Measurements from ENCODE around the gene RPL10A. TPM values are rescaled to one million over a fixed set of nuclear protein-coding genes. Genes with fewer than 3 reads are reported as not detected.
A peak's percentile ranks its signal among the peaks of the same experiment; 100 is the strongest.

RPL10A gene
- total and polyA plus RNA-seq, 3 experiments from 2014 or later, result 970 to 1,739 (median 1,737) TPM

DNA sequence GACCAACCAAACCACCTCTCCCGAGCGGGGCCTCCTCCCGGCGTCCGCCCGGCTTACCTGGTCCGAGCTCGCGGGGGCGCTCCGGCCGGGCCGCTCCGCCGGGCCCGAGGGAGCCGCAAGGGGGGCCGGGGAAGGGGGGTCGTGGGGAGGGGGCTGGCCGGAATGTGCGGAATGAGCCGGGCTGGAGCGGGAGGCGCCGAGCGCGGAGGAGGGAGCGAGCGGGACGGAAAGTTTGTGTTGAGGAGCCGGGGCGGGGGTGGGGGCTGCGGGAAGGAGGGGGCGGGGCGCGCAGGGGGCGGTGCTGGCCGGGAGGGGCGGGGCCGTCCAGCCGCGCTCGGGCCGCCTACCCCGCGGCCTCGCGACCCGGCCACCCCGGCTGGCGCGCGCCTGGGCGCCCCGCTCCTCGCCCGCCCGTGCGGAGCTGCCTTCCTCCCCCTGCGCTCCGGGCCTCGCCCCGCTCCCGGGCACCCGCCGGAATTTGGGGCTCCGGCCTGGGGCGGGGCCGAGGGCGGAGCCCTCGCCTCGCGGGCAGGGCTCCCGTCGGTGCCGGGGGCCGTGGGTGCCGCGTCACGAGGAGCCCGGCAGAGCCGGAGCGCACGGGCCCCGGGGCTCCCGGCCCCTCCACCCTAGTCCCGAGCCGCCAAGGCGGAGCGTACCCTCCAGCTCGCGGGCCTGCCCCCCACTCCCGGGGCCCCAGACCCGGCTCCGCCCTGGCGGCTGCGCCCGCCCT lies 28.8 kb downstream of the RPL10A start, which contains the start of gene TEAD3:
Gene TEAD3 (minus strand): TSS at position 239 of the 730 bp plus-strand sequence.
- peaks cover 8% of the 10 kb centered on the region for H3K27me3 ChIP-seq (ENCODE audit: insufficient read depth, low read length, poor library complexity, severe bottlenecking)
- ChIA-PET POLR2A (interaction anchor here (0.6 to 1.1 kb wide), 4 partner anchors 148 to 960 kb away, joined by 3 read pairs; no protein-coding TSS in a partner anchor), CTCF (interaction anchor here (1.6 to 2.9 kb wide), 3 partner anchors 26 to 196 kb away, joined by 3 to 12 read pairs (median 6); partner anchors contain the start of gene RPL10A)
- Mint-ChIP-seq H3K4me1 (peaks cover 18 to 43% (median 24%) of the 10 kb centered on the region in 3 donors), H3K4me3 (peak within 1 kb of the TSS; percentile 80 to 91 (median 83)), H3K27me3 (peaks cover 5 to 24% of the 10 kb centered on the region in 2 donors), H3K36me3 (peaks cover 0 to 1% (median 0%) of the 10 kb centered on the region in 3 donors), H3K9me3 (no peaks in the 10 kb centered on the region), H3K27ac (peak within 1 kb of the TSS in 4 of 8 donors; percentile 33 to 74 (median 62))
- no peaks in the 10 kb centered on the region for H3K9me3 ChIP-seq (ENCODE audit: low read length)
- DNase-seq, result peak; percentile 32 to 59 (median 51)
- H3K4me1 ChIP-seq (ENCODE audit: insufficient read depth, low read length), result peaks cover 10% of the 10 kb centered on the region
- peak within 1 kb of the TSS; percentile 57 for H3K27ac ChIP-seq (ENCODE audit: low read depth, low read length)
- H3K36me3 ChIP-seq (ENCODE audit: insufficient read depth, low read length), result no peaks in the 10 kb centered on the region
- peak within 1 kb of the TSS; percentile 50 for H3K4me3 ChIP-seq (ENCODE audit: low read length)

DNA sequence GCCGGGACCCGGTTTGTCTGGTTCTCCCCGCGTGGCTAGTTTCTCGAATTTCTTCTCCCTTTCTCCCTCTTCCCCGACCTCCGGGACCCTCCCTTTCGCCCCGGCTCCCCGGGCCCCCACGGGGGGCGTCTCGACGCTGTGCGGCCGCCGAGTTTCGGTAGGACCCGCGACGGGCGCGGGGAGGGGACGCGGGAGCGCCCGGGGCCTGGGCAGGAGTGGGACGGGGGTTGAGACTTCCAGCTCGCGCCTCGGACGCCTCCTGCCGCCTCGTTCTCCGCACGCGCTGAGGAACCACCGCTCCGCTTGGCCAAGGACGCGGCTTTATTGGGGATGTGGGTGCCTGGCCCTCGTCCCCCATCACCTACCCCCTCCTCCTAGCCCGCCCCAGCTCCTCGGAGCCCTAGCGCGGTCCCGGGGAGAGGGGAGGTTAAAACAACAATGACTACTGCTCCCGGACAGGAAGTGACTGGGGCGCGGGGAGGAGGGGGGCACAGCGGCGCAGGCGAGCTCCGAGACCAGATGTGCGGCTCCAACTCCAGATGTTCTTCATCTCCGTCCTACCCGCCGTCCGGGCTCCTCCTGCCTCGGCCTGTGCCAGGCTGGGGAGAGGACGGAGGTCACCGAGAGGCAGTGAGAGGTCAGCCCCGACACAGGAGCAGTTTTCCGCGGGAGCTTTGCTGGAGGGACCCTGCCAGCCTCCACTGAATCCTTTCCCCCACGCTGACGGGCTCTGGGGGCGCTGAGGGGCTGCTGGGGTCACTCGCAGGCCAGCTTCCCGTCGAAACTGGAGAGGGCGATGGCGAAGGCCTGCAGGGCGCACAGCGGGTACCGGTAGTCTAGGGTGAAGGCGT lies 29.6 kb downstream of the RPL10A start:
- H3K4me1 Mint-ChIP-seq, result peaks cover 18 to 40% (median 24%) of the 10 kb centered on the region in 3 donors
- no peaks in the 10 kb centered on the region for H3K9me3 Mint-ChIP-seq
- peak overlapping the region; percentile 79 to 91 (median 83) for H3K4me3 Mint-ChIP-seq
- Histone ChIP-seq H3K36me3 (ENCODE audit: insufficient read depth, low read length) (no peaks in the 10 kb centered on the region), H3K9me3 (ENCODE audit: low read length) (no peaks in the 10 kb centered on the region), H3K4me3 (ENCODE audit: low read length) (peak overlapping the region; percentile 50), H3K4me1 (ENCODE audit: insufficient read depth, low read length) (peaks cover 10% of the 10 kb centered on the region), H3K27ac (ENCODE audit: low read depth, low read length) (peak overlapping the region; percentile 57), H3K27me3 (ENCODE audit: insufficient read depth, low read length, poor library complexity, severe bottlenecking) (peaks cover 8% of the 10 kb centered on the region)
- ChIA-PET CTCF (interaction anchor here (2.3 to 2.9 kb wide), 2 partner anchors 26 to 30 kb away, joined by 6 to 12 read pairs; partner anchors contain the start of gene RPL10A), POLR2A (interaction anchor here (0.6 to 1.1 kb wide), 4 partner anchors 27 to 959 kb away, joined by 3 read pairs; no protein-coding TSS in a partner anchor)
- peaks cover 6 to 27% of the 10 kb centered on the region in 2 donors for H3K27me3 Mint-ChIP-seq
- peak overlapping the region in 3 of 8 donors; percentile 63 to 86 (median 74) for H3K27ac Mint-ChIP-seq
- H3K36me3 Mint-ChIP-seq, result peaks cover 0 to 1% (median 0%) of the 10 kb centered on the region in 3 donors
- DNase-seq, result peak; percentile 19 to 64 (median 24)

- Histone ChIP-seq H3K36me3 (ENCODE audit: insufficient read depth, low read length) (no peaks in the 10 kb centered on the region), H3K4me1 (ENCODE audit: insufficient read depth, low read length) (peaks cover 10% of the 10 kb centered on the region), H3K4me3 (ENCODE audit: low read length) (peak overlapping the region; percentile 50), H3K9me3 (ENCODE audit: low read length) (no peaks in the 10 kb centered on the region), H3K27me3 (ENCODE audit: insufficient read depth, low read length, poor library complexity, severe bottlenecking) (peaks cover 8% of the 10 kb centered on the region), H3K27ac (ENCODE audit: low read depth, low read length) (peak overlapping the region; percentile 57)
- peaks cover 0 to 1% (median 0%) of the 10 kb centered on the region in 3 donors for H3K36me3 Mint-ChIP-seq
- ChIA-PET POLR2A (interaction anchor here (1.1 kb wide), 1 partner anchor 233 kb away, joined by 3 read pairs; no protein-coding TSS in a partner anchor), CTCF (interaction anchor here (2.3 to 2.9 kb wide), 2 partner anchors 25 to 30 kb away, joined by 6 to 12 read pairs; partner anchors contain the start of gene RPL10A)
- DNase-seq, result peak in 1 of 5 donors; percentile 26
- H3K4me3 Mint-ChIP-seq, result peak overlapping the region; percentile 79 to 91 (median 83)
- H3K27me3 Mint-ChIP-seq, result peaks cover 6 to 28% of the 10 kb centered on the region in 2 donors
- H3K9me3 Mint-ChIP-seq, result no peaks in the 10 kb centered on the region
- H3K4me1 Mint-ChIP-seq, result peaks cover 14 to 33% (median 16%) of the 10 kb centered on the region in 3 donors
- H3K27ac Mint-ChIP-seq, result peak overlapping the region in 5 of 8 donors; percentile 11 to 86 (median 63)
These were observed 30.3 kb downstream of the RPL10A start for GRCh38 chr6:35498422-35499067.

- Histone ChIP-seq H3K27me3 (ENCODE audit: insufficient read depth, low read length, poor library complexity, severe bottlenecking) (peaks cover 8% of the 10 kb centered on the region), H3K4me3 (ENCODE audit: low read length) (no peak overlapping the region), H3K9me3 (ENCODE audit: low read length) (no peaks in the 10 kb centered on the region), H3K4me1 (ENCODE audit: insufficient read depth, low read length) (peaks cover 10% of the 10 kb centered on the region), H3K27ac (ENCODE audit: low read depth, low read length) (no peak overlapping the region), H3K36me3 (ENCODE audit: insufficient read depth, low read length) (no peaks in the 10 kb centered on the region)
- Mint-ChIP-seq H3K9me3 (no peaks in the 10 kb centered on the region), H3K27me3 (peaks cover 9 to 28% of the 10 kb centered on the region in 2 donors), H3K4me1 (peaks cover 10 to 27% (median 10%) of the 10 kb centered on the region in 3 donors), H3K4me3 (peak overlapping the region in 2 of 7 donors; percentile 80 to 86), H3K27ac (peak overlapping the region in 2 of 8 donors; percentile 30 to 47), H3K36me3 (peaks cover 0 to 1% (median 0%) of the 10 kb centered on the region in 3 donors)
- ChIA-PET CTCF (interaction anchor here (2.3 kb wide), 1 partner anchor 31 kb away, joined by 6 read pairs; the partner anchor contains the start of gene RPL10A), POLR2A (no interaction called here)
- no peak for DNase-seq
These were observed 31.2 kb downstream of the RPL10A start for GRCh38 chr6:35499372-35499771.

- POLR2A ChIA-PET, result no interaction called here
- peaks cover 8 to 16% (median 10%) of the 10 kb centered on the region in 3 donors for H3K4me1 Mint-ChIP-seq
- H3K27me3 Mint-ChIP-seq, result peaks cover 9 to 32% of the 10 kb centered on the region in 2 donors
- CTCF ChIA-PET, result no interaction called here
- H3K9me3 ChIP-seq (ENCODE audit: low read length), result no peaks in the 10 kb centered on the region
- no peak for DNase-seq
- H3K4me3 ChIP-seq (ENCODE audit: low read length), result no peak overlapping the region
- H3K4me1 ChIP-seq (ENCODE audit: insufficient read depth, low read length), result peaks cover 10% of the 10 kb centered on the region
- H3K27ac ChIP-seq (ENCODE audit: low read depth, low read length), result no peak overlapping the region
- H3K9me3 Mint-ChIP-seq, result no peaks in the 10 kb centered on the region
- peak overlapping the region in 1 of 8 donors; percentile 6 for H3K27ac Mint-ChIP-seq
- H3K27me3 ChIP-seq (ENCODE audit: insufficient read depth, low read length, poor library complexity, severe bottlenecking), result peaks cover 8% of the 10 kb centered on the region
- no peaks in the 10 kb centered on the region for H3K36me3 ChIP-seq (ENCODE audit: insufficient read depth, low read length)
- peak overlapping the region in 1 of 7 donors; percentile 46 for H3K4me3 Mint-ChIP-seq
- peaks cover 0 to 1% (median 0%) of the 10 kb centered on the region in 3 donors for H3K36me3 Mint-ChIP-seq
These were observed 32.6 kb downstream of the RPL10A start for GRCh38 chr6:35500782-35501181.

GRCh38 chr6:35501784-35502183 lies 33.6 kb downstream of the RPL10A start:
- CTCF ChIA-PET, result no interaction called here
- Histone ChIP-seq H3K4me1 (ENCODE audit: insufficient read depth, low read length) (peaks cover 10% of the 10 kb centered on the region), H3K27me3 (ENCODE audit: insufficient read depth, low read length, poor library complexity, severe bottlenecking) (peaks cover 8% of the 10 kb centered on the region), H3K4me3 (ENCODE audit: low read length) (no peak overlapping the region), H3K36me3 (ENCODE audit: insufficient read depth, low read length) (no peaks in the 10 kb centered on the region), H3K9me3 (ENCODE audit: low read length) (no peaks in the 10 kb centered on the region), H3K27ac (ENCODE audit: low read depth, low read length) (no peak overlapping the region)
- no peak overlapping the region for H3K4me3 Mint-ChIP-seq
- peaks cover 7 to 12% (median 10%) of the 10 kb centered on the region in 3 donors for H3K4me1 Mint-ChIP-seq
- peaks cover 9 to 35% of the 10 kb centered on the region in 2 donors for H3K27me3 Mint-ChIP-seq
- H3K36me3 Mint-ChIP-seq, result no peaks in the 10 kb centered on the region
- H3K9me3 Mint-ChIP-seq, result no peaks in the 10 kb centered on the region
- H3K27ac Mint-ChIP-seq, result no peak overlapping the region
- DNase-seq, result no peak
- POLR2A ChIA-PET, result no interaction called here

- H3K27me3 ChIP-seq (ENCODE audit: insufficient read depth, low read length, poor library complexity, severe bottlenecking), result peaks cover 2% of the 10 kb centered on the region
- no peak overlapping the region for H3K4me3 ChIP-seq (ENCODE audit: low read length)
- no peaks in the 10 kb centered on the region for H3K9me3 Mint-ChIP-seq
- POLR2A ChIA-PET, result no interaction called here
- no peak for DNase-seq
- no peaks in the 10 kb centered on the region for H3K36me3 Mint-ChIP-seq
- H3K36me3 ChIP-seq (ENCODE audit: insufficient read depth, low read length), result no peaks in the 10 kb centered on the region
- no peak overlapping the region for H3K27ac Mint-ChIP-seq
- no peak overlapping the region for H3K27ac ChIP-seq (ENCODE audit: low read depth, low read length)
- H3K4me1 ChIP-seq (ENCODE audit: insufficient read depth, low read length), result peaks cover 3% of the 10 kb centered on the region
- H3K27me3 Mint-ChIP-seq, result peaks cover 9 to 34% of the 10 kb centered on the region in 2 donors
- no peaks in the 10 kb centered on the region for H3K9me3 ChIP-seq (ENCODE audit: low read length)
- no peak overlapping the region for H3K4me3 Mint-ChIP-seq
- peaks cover 3 to 4% (median 4%) of the 10 kb centered on the region in 3 donors for H3K4me1 Mint-ChIP-seq
- CTCF ChIA-PET, result no interaction called here
These were observed 35.3 kb downstream of the RPL10A start for GRCh38 chr6:35503534-35503933.
